GM12864 (cell line): ENCODE data around the gene NAT16.

ENCODE experiments used
- DNase-seq: peaks from one replicate; pipeline ENCODE4 v3.0.0-alpha.2; 2011; ENCODE audit warnings: low read depth
- H3K4me3 ChIP-seq: 2 replicates; pipeline ENCODE4 v1.5.1; 2011; ENCODE audit warnings: mild to moderate bottlenecking, low read depth, low read length, control low read depth
- CTCF ChIP-seq: IDR thresholded peaks from 2 replicates; pipeline ENCODE4 v1.5.1; 2011; ENCODE audit warnings: low read depth, mild to moderate bottlenecking, moderate library complexity, low read length, control low read depth, inconsistent platforms; ENCODE audit errors: missing control alignments

Gene NAT16

DNA sequence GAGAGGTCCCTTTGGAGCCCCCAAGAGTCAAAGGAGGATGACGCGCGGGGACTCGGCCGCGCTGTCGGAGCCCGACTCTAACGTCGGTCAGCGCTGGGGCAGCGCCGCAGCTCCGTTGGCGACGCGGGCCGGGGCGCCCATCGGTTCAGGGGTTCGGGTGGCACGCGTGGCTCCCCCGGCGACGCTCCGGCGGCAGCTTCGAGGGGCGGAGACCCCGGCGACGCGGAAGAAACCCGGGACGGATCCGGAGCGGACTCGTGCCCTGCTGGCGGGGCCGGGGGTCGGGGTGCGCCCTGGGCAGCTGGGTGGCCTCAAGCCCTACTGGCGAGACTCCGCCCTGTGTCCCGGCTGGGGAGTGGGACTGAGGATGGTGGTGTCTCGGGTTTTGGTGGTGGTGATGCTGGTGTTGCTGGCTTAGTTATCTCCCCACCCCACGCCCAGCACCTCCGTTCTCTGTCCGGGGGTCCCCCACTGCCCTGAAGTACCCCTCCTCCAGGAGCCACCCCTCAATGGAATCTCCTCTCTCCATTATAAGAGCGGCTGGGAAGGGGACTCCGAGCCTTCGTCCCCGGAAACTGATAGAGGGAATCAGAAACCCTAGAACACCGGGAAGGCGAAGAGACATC is at the start of gene NAT16:
NAT16 (minus strand) TSS at position 164 of the 626 bp plus-strand sequence. CDS start 5,486 bp downstream, outside the sequence.
- TF ChIP-seq CTCF: no peak
- no peak for DNase-seq
- no peak within 1 kb of the TSS for H3K4me3 ChIP-seq

- H3K4me3 ChIP-seq: no peak overlapping the region
- DNase-seq: no peak
- no peak for TF ChIP-seq CTCF
These were observed 46.6 kb upstream of the NAT16 start for GRCh38 chr7:101226721-101227120.

DNA sequence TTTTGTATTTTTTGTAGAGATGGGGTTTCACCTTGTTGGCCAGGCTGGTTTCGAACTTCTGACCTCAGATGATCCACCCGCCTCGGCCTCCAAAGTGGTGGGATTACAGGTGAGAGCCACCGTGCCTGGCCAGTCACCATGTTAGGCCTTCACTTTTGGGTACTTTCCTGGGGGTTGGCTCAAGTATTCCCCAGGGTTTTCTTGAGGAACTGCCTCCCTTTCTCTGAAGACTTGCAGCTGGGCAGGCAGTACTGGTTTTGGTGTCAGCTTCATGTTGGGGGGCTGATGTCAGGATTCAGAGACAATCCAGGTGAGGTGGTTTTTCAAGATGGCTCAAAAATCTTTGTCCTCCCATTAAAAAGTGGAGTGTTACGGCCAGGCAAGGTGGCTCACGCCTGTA is 45.6 kb upstream of the NAT16 start:
- no peak for DNase-seq
- no peak overlapping the region for H3K4me3 ChIP-seq
- no peak for TF ChIP-seq CTCF

DNA sequence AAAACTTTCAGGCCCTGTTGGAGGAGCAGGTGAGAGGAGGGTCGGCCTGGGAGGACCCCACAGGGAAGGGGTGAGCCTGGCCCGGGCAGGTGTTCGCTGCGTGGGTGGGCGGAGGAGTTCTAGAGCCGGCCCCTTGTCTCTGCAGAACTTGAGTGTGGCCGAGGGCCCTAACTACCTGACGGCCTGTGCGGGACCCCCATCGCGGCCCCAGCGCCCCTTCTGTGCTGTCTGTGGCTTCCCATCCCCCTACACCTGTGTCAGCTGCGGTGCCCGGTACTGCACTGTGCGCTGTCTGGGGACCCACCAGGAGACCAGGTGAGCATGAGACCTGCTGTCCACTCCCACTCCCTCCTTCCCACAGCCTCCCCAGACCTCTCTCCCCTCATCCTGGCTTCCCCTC is 43.4 kb upstream of the NAT16 start:
- no peak for TF ChIP-seq CTCF
- DNase-seq: no peak
- no peak overlapping the region for H3K4me3 ChIP-seq

GRCh38 chr7:101222275-101222830 is 42.3 kb upstream of the NAT16 start:
- no peak for TF ChIP-seq CTCF
- DNase-seq: no peak
- H3K4me3 ChIP-seq: no peak overlapping the region

- no peak overlapping the region for H3K4me3 ChIP-seq
- no peak for TF ChIP-seq CTCF
- DNase-seq: no peak
These were observed 40.2 kb upstream of the NAT16 start for GRCh38 chr7:101220295-101220694.
